Erythroblast (primary cell): Measurements from ENCODE around the gene SYNPO.

Experiments used
- GATA1 ChIP-seq: IDR thresholded peaks from 2 replicates; pipeline ENCODE4 v1.6.1; 2011; ENCODE audit warnings: low read depth, mild to moderate bottlenecking, control low read depth, low read length, moderate library complexity
- POLR2A ChIP-seq: IDR thresholded peaks from 2 replicates; pipeline ENCODE4 v1.6.1; 2011; ENCODE audit warnings: mild to moderate bottlenecking, low read length

DNA sequence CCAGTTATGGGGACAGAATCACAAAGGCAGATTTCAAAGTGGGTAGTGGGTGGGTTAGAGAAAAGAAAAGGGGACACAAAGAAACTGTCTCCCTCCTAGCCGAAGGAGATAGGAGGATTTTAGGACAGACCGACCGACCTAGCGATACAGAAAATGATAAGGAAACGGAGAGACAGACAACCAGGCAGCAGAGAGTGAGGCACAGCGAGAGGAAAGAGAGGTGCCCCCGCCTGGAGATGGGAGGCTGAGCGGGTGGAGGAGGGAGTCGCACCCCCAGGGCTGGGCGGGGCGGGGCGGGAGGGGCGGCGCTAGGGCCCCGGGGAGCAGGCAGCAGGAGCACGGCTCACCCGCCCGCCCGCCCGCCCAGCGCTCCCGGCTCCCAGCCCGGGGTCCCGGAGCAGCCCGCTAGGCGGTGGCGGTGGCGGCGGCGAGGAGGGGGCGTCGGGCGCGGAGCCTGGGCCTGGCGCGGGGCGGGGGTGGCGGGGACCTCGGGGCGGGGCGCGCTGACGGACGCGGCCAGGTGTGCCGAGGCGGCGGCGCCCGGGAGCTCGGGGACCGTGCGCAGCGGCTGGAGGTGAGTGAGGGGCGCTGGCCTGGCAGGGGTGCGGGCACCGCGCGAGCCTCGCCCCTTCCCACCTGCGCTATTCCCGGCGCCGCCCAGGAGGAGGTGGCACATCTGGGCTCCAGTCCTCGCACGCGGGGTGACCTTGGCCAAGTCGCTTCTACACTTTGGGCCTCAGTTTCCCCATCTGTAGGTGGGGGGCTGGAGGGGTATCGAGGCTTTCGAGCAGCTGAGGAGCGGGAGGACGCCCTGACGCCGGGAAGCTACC is 15.9 kb upstream of the SYNPO start:
- TF ChIP-seq POLR2A, result no peak
- no peak for TF ChIP-seq GATA1
